Caki2 (cell line): Measurements from ENCODE around the gene ASIP. TPM values are rescaled to one million over a fixed set of nuclear protein-coding genes. Genes with fewer than 3 reads are reported as not detected.
"Not testable (repeated sequence)": the region's sequence is repeated elsewhere in the genome, so short reads cannot be mapped to it uniquely, and the experiment has no call there.

Experiments
- DNase-seq: peaks from one replicate; pipeline ENCODE4 v3.0.0-alpha.2; 2015; ENCODE audit warnings: low read depth
- in situ Hi-C: cut with HindIII; loops from 2 replicates; pipeline ENCODE4 v1.10.0; 2016; ENCODE audit warnings: low sequenced_read_pairs, low pct_unique_long_range_greater_than_20kb, mixed read lengths
- total RNA-seq: library from RNA; depleted of rRNA; stranded (reverse); fragments of >200 nt; shearing (Covaris generic); gene quantifications from 2 replicates; pipeline ENCODE4 v1.2.3, GENCODE V29; 2014; ENCODE audit warnings: low replicate concordance; rRNA removed

Gene ASIP, protein sequence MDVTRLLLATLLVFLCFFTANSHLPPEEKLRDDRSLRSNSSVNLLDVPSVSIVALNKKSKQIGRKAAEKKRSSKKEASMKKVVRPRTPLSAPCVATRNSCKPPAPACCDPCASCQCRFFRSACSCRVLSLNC
- total RNA-seq, result not detected in 2 replicates

DNA sequence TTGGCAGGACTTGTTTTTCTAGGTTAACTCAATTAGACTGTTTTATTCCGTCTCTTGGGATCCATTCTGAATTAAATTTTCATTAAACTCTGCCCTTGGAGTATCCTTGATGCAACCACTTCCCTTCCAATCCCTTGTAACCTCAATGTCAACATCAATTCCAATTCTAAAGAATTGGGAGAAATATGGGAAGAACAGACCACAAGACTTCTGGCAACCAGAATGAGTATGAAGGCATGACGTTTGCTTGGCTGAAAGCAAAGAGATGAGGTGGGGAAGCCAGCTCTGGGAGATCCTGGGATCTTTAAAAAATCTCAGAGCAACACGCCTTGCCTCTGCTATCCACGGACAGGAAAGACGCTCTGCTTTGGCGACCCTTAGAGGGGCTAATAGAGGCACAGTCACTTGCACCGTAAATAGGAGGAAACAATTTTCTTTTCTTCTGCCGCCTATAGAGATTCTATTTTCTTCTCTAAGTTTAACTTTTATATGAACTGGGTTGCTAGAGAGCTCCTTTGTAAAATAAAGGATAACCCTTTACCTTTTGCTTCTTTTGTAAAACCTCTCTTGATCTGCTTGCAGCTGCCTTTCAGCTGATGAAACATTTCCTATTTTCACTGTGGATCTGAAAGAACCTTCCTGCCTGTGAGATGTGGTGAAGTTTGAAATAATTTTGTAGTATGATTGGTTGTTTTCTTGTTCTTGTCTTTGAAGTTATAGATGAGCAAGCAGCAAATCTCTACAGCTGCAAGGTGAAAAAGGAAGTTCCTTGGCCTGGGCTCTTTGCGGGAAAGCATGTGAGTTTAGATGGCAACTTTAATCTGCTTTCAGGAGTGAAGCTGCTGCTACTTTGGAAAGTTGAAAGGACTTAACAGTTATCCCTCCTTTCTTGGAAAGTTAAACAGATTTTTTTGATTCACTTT lies at the start of gene ASIP:
Gene ASIP (plus strand): TSS at position 731 of the 923 bp plus-strand sequence. CDS start 18,952 bp downstream, outside the sequence.
- no peak for DNase-seq
- in situ Hi-C loops, result no loop called here

DNA sequence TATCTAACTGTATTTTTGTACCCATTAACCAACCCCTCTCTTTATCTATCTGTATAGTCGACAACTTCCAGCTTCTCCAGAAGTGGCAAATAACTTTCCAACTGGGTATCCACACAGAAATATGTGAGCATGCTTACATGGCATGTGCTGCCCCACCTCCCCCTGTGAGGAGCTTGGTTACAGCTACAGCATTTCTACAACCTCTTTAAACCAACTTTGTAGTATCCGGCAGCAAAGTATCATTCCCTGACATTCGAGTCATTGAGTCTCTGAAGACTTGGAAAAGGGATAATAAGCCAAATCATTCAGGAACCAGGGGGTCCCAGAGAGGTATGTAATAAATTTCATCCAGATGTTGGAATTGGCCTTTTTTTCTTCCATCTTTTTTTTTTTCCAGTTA lies 48.2 kb upstream of the ASIP start:
- in situ Hi-C loops, result no loop called here
- DNase-seq, result no peak

DNA sequence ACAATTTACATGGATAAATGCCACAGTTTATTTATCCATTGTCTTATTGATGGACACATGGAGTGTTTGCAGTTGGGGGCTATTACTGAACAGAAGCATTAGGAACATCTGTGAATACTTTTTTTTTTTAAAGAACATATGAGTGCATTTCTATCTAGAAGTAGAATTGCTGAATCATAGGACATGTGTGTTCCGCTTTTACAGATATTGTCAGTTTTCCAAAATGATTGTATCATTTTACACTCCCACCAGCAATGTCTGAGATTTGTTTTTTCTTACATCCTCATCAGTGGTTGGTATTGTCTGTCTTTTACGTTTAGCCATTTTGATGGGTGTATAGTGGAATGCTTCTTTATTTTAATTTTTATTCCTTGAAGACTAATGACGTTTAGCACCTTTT lies 42.0 kb upstream of the ASIP start:
- DNase-seq, result no peak
- in situ Hi-C loops, result no loop called here

DNA sequence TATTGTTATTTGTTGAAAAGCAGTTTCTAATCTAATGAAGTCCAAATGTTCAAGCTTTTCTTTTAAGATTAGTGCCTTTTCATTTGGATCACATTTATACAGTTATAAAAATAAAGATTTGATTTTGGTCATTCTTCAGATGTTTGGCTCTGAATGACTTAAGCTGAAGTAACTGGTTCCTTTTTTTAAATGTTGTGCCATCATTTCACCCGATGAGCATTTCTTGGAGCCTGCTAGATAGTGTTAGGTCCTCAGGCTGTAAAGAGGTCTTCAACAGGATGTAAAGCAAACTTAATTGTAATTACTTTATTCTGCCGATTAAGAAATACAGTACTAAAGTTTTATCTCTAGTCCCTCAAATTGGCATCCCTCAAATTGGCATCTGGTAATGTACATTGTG lies 41.2 kb upstream of the ASIP start:
- no peak for DNase-seq
- in situ Hi-C loops, result no loop called here

DNA sequence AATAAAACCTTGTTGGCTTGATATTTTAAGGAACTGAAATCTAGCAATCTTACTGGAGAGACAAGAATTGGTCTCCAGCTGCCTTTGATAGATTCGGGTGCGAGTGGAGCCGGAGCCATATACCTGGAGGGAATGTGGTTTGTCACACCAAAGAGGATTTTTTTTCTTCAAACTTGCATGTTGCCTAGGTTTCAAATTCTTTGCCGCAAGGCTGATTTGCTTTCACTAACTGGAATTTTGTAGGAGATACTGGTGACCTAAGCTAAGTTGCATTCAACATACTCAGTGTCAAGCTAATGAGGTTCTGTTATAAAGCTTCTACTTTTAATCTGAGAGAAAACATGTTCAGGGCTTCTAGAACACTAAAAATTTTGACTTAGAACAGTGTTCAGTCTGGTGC lies 39.7 kb upstream of the ASIP start:
- in situ Hi-C loops, result no loop called here

DNA sequence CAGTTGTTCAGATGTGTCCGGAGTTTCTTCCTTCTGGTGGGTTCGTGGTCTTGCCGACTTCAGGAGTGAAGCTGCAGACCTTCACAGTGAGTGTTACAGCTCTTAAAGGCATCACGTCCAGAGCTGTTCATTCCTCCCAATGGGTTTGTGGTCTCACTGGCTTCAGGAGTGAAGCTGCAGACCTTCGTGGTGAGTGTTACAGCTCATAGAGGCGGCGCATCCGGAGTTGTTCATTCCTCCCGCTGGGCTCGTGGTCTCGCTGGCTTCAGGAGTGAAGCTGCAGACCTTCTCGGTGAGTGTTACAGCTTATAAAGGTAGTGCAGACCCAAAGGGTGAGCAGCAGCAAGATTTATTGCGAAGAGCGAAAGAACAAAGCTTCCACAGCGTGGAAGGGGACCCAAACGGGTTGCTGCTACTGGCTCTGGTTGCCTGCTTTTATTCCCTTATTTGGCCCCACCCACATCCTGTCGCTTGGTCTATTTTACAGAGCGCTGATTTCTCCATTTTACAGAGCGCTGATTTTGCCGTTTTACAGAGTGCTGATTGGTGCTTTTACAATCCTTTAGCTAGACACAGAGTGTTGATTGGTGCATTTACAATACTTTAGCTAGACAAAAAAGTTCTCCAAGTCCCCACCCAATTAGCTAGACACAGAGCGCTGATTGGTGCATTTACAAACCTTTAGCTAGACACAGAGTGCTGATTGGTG lies 35.9 kb upstream of the ASIP start:
- DNase-seq, in situ Hi-C loops: not testable (repeated sequence)

More for the DNA sequence above, 39.7 kb upstream of the ASIP start:
- DNase-seq, result no peak

DNA sequence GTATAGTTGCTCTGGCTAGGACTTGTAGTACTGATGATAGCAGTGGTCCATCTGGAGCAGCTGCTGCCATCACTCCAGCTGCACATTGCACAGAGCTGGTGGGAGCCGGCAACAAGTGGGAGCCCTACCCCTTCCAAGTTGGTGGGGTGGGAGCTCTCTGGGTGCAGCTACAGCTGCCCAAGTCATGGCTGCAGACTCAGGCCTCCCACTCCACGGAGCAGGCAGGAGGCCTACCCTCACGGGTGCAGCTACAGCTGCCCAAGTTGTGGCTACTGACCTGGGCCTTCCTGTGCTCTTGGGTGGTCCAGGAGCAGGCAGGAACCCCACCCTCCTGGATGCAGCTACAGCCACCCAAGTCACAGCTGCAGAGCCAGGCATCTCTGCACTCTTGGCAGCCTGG lies 32.1 kb upstream of the ASIP start:
- no peak for DNase-seq
- in situ Hi-C loops, result no loop called here

DNA sequence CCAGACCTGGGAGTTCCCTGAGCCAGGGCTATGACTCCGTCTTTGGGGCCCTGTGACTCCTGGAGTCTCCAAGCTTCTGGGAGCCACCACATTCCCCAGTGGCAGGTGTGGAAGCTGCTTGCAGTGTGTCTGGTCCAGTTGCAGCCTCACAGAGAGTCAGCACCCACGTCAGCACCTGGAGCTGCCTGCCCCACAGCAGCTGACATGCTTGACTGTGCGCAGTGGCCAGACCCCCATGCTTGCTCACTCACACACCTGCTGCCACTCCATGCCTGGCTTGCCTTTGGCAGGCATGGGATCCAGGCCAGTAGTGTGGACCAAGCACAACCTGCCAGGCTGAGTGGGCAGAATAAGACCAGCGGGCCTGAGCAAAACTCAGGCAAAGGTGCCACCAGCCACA lies 31.0 kb upstream of the ASIP start:
- in situ Hi-C loops, result no loop called here
- no peak for DNase-seq

GRCh38 chr20:34211591-34211990 lies 29.6 kb upstream of the ASIP start:
- in situ Hi-C loops, result no loop called here
- no peak for DNase-seq

DNA sequence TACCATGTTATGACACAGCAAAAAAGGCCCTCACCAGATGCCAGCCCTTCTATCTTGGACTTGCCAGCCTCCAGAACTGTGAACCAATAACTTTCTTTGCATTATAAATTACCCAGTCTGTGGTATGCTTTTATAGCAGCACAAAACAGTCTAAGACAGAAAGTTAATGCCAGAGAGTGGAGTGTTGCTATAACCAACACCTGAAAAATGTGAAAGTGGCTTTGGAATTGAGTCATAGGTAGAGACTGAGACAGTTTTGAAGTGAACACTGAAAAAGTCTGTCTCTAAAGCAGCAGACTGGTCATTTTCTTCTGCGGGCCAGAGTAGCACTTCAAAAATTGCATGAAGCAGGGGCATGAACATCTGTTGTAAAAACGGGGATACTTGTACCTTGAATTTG lies 28.0 kb upstream of the ASIP start:
- in situ Hi-C loops, result no loop called here
- no peak for DNase-seq

DNA sequence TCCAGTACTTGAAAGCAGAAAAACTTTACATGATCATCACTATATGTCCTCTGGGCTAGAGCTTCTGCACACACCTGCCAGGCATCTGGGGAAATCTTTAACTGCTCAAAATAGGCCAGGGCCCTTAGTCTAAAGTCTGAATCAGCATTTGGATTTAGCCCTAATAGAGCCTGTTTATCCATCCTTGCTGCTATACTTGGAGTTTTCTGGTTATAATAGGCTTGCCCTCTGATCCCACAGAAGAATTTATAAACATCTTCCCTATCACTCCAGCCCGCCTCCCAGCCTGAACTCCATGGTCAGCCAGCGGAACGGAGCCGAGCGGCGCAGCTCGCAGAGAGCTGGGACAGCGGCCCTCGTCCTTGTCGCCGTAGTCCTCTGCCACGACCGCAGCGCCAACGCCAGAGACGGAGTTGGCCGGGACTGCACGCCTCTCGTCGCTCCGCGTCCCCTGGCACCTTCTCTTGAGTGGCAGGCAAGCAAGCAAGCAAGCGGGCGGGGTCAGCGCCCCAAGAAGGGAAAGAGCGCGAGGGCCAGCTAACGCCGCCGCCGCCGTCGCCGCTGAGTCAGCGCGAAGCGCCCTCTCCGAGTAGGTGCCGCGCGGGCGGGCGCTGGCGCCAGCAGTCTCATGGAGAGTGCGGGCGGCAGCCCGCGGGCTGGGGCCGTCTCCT lies 25.4 kb upstream of the ASIP start:
- peak; percentile 97 for DNase-seq
- in situ Hi-C loops, result no loop called here

DNA sequence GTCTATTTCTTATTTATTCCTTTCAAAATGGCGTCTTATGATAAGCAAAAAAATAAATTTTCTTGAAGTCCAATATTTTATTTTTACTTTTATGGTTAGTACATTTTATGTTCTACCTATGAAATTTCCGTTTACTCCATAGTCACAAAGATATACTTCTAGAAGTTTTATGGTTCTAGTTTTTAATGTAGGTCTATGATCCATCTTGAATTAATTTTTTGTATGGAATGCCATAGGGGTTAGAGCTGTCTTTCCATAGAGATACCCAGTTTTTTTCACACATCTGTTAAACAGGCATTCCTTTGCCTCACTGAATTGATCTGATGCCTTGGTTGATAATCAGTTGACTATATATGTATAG lies 24.9 kb upstream of the ASIP start:
- no peak for DNase-seq
- in situ Hi-C loops, result no loop called here

GRCh38 chr20:34220561-34220960 lies 20.7 kb upstream of the ASIP start:
- in situ Hi-C loops, result no loop called here

DNA sequence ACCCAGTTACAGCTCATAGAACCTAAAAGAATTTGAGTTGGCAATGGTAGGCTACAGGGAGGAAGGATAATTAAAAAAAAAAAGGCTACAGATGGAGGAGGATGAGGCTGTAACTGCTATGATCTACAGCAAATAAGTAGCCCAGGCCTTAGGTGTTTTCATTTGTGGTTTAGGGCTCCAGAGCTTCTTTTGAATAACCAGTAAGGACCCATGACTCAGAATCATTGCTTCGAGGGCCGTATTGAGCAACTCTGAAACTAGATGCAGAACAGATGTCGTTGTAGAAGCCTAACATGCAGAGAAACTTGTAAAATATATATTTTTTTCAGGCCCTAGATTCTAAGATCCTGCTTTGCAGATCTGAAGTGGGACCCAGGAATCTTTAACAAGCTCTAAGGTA lies 19.0 kb upstream of the ASIP start:
- no peak for DNase-seq
- in situ Hi-C loops, result no loop called here

More at GRCh38 chr20:34220561-34220960, 20.7 kb upstream of the ASIP start:
- no peak for DNase-seq

DNA sequence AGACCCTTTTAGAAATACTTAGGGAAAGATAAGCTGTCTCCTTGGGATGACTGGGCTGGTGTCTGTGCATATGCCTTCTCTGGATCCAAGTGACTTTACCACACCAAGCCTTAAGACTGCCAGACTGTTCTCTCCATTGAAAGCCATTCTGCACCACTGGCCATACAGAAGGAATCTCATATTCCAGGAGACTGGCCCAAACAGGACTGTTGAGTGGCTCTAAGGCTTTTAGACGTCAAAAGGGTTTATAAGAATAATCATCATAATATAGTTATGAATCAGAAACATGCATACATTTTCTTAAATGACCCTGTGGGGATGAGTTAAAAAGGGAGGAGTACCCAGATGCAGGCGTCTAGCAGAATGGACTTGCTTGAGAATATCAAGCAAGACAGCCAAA lies 17.0 kb upstream of the ASIP start:
- DNase-seq, in situ Hi-C loops: not testable (repeated sequence)

GRCh38 chr20:34231634-34232033 lies 9.6 kb upstream of the ASIP start:
- in situ Hi-C loops, result no loop called here
- DNase-seq, result no peak

GRCh38 chr20:34232494-34233087 lies 8.6 kb upstream of the ASIP start:
- DNase-seq, result no peak
- in situ Hi-C loops, result no loop called here

GRCh38 chr20:34233687-34234086 lies 7.5 kb upstream of the ASIP start:
- in situ Hi-C loops, result no loop called here
- DNase-seq, result no peak
